ENCODE data around the gene HSPA8. TPM values are rescaled to one million over a fixed set of nuclear protein-coding genes. Genes with fewer than 3 reads are reported as not detected.

HSPA8 gene
- total RNA-seq, 6 experiments from 2014 or later, result 1,520 to 2,256 (median 2,072) TPM

GRCh38 chr11:123035831-123036230 is 26.1 kb downstream of the HSPA8 start:
- TF ChIP-seq, protein P1, sequence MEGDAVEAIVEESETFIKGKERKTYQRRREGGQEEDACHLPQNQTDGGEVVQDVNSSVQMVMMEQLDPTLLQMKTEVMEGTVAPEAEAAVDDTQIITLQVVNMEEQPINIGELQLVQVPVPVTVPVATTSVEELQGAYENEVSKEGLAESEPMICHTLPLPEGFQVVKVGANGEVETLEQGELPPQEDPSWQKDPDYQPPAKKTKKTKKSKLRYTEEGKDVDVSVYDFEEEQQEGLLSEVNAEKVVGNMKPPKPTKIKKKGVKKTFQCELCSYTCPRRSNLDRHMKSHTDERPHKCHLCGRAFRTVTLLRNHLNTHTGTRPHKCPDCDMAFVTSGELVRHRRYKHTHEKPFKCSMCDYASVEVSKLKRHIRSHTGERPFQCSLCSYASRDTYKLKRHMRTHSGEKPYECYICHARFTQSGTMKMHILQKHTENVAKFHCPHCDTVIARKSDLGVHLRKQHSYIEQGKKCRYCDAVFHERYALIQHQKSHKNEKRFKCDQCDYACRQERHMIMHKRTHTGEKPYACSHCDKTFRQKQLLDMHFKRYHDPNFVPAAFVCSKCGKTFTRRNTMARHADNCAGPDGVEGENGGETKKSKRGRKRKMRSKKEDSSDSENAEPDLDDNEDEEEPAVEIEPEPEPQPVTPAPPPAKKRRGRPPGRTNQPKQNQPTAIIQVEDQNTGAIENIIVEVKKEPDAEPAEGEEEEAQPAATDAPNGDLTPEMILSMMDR (IDR thresholded peaks at IDR 0.05), result no peak
- Mint-ChIP-seq H3K9me3 (no peaks in the 10 kb centered on the region), H3K4me1 (ENCODE audit: low read depth) (no peaks in the 10 kb centered on the region), H3K27ac (no peak overlapping the region), H3K27me3 (ENCODE audit: insufficient read depth) (peaks cover 5% of the 10 kb centered on the region), H3K4me3 (no peak overlapping the region), H3K36me3 (ENCODE audit: low read depth) (no peaks in the 10 kb centered on the region)
- DNase-seq, result no peak

- no peak for DNase-seq
Observed at GRCh38 chr11:123034597-123034996, 27.3 kb downstream of the HSPA8 start.

DNA sequence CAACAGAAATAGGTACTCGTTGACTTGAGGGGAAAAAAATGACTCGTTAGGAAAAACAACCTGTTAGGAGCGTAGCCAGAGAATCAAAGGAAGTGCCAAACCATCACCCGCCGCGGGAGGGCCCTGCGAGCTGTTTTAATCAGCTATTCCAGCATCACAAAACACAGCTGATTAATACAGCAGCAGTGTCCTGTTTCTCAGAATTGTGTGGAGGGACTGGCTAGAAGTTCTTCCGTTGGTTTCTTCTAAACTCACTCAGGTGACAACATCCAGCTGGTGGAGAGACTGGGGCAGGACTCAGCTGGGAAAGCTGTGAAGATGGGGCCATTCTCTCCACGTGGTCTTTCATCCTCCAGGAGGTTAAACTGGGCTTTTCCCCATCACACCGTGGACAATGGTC is 28.0 kb downstream of the HSPA8 start:
- DNase-seq, result no peak
- H3K36me3 Mint-ChIP-seq (ENCODE audit: low read depth), result no peaks in the 10 kb centered on the region
- H3K4me3 Mint-ChIP-seq, result no peak overlapping the region
- peaks cover 14% of the 10 kb centered on the region for H3K27me3 Mint-ChIP-seq (ENCODE audit: insufficient read depth)
- TF ChIP-seq, protein P1 (IDR thresholded peaks at IDR 0.05), result peak; percentile 30; the same call in 1 of the 2 replicates
- no peaks in the 10 kb centered on the region for H3K4me1 Mint-ChIP-seq (ENCODE audit: low read depth)
- no peak overlapping the region for H3K27ac Mint-ChIP-seq
- H3K9me3 Mint-ChIP-seq, result no peaks in the 10 kb centered on the region

More at GRCh38 chr11:123034597-123034996, 27.3 kb downstream of the HSPA8 start:
- no peaks in the 10 kb centered on the region for H3K9me3 Mint-ChIP-seq
- no peaks in the 10 kb centered on the region for H3K4me1 Mint-ChIP-seq (ENCODE audit: low read depth)
- no peak overlapping the region for H3K27ac Mint-ChIP-seq
- TF ChIP-seq, protein P1 (IDR thresholded peaks at IDR 0.05), result no peak
- H3K36me3 Mint-ChIP-seq (ENCODE audit: low read depth), result no peaks in the 10 kb centered on the region
- H3K27me3 Mint-ChIP-seq (ENCODE audit: insufficient read depth), result peaks cover 13% of the 10 kb centered on the region
- no peak overlapping the region for H3K4me3 Mint-ChIP-seq

GRCh38 chr11:123030517-123030916 is 31.4 kb downstream of the HSPA8 start:
- TF ChIP-seq, protein P1 (IDR thresholded peaks at IDR 0.05), result no peak
- no peak for DNase-seq
- Mint-ChIP-seq H3K4me1 (ENCODE audit: low read depth) (no peaks in the 10 kb centered on the region), H3K27me3 (ENCODE audit: insufficient read depth) (peaks cover 20% of the 10 kb centered on the region), H3K27ac (no peak overlapping the region), H3K9me3 (no peaks in the 10 kb centered on the region), H3K4me3 (no peak overlapping the region), H3K36me3 (ENCODE audit: low read depth) (no peaks in the 10 kb centered on the region)

GRCh38 chr11:123020968-123021367 is 41.0 kb downstream of the HSPA8 start:
- Mint-ChIP-seq H3K27me3 (ENCODE audit: insufficient read depth) (peaks cover 18% of the 10 kb centered on the region), H3K9me3 (no peaks in the 10 kb centered on the region), H3K36me3 (ENCODE audit: low read depth) (no peaks in the 10 kb centered on the region), H3K4me1 (ENCODE audit: low read depth) (peaks cover 9% of the 10 kb centered on the region), H3K27ac (no peak overlapping the region), H3K4me3 (no peak overlapping the region)
- peak; percentile 49 for DNase-seq
- TF ChIP-seq, protein P1 (IDR thresholded peaks at IDR 0.05), result peak; percentile 73

DNA sequence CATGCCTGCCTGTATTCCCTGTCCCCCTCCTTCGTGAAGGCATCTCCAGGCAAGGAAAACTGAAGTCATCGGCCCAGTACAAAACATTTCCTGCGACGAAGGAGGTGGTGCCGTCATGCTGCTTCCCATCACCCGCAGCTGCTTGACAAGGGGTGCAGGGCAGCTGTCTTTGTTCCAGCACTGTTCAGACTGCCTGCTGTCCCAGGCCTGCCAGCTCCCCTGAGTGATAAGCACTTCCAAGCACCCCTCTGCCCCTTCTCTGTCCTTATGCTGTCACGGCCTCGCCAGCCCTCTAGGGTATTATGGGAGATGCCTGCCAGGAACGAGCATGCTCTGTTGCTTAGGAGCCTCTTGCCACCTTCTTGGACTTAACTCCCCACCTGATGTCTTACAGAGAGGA is 43.2 kb downstream of the HSPA8 start:
- Mint-ChIP-seq H3K36me3 (ENCODE audit: low read depth) (no peaks in the 10 kb centered on the region), H3K27ac (no peak overlapping the region), H3K9me3 (no peaks in the 10 kb centered on the region), H3K27me3 (ENCODE audit: insufficient read depth) (peaks cover 27% of the 10 kb centered on the region), H3K4me3 (no peak overlapping the region), H3K4me1 (ENCODE audit: low read depth) (peaks cover 9% of the 10 kb centered on the region)
- TF ChIP-seq, protein P1 (IDR thresholded peaks at IDR 0.05), result no peak
- DNase-seq, result no peak

Measured in HFFc6 (cell line).